GM19023 (cell line): ENCODE results near the gene ASTL.
"Not testable (repeated sequence)": the region's sequence is repeated elsewhere in the genome, so short reads cannot be mapped to it uniquely, and the experiment has no call there.

Experiments
- ATAC-seq: cut with Tn5 transposase; IDR thresholded peaks from one replicate; pipeline ENCODE4 v1.9.1; 2021; ENCODE audit warnings: mild to moderate bottlenecking, moderate library complexity; ENCODE audit not compliant: unreplicated experiment

The ASTL gene

GRCh38 chr2:96146153-96146880 lies 8.0 kb upstream of the ASTL start:
- peak; percentile 36 for ATAC-seq

GRCh38 chr2:96145848-96146152 lies 7.5 kb upstream of the ASTL start:
- ATAC-seq, result no peak

GRCh38 chr2:96145036-96145847 lies 6.9 kb upstream of the ASTL start, which contains the start of gene DUSP2:
Gene DUSP2 (minus strand): TSS chr2:96145440. CDS start chr2:96145354, 86 bp downstream.
- peak; percentile 50 for ATAC-seq

DNA sequence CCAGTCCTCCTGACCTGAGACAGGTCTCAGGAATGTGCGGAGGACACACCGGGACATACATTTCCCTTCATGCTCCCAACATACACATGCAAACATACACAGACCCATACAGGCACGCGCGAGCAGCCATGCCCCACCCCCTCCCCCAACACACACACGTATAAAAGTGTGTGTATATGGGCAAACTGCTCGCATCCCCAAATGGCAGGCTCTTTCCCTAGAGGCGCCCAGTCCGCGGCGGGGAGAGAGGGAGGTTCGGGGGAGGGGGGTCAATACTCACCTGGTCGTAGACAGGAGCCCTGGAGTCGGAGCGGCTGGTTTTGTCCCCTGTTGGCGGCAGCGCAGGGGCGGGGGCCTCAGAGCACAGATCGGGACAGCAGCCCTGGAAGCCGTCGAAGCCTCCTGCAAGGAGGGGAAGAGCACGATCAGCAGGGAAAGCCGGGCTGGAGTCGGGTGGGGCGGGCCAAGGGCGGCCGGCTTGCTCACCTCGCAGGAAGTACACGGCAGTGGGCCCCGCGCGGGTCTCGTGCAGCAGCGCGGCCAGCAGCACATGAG lies 6.3 kb upstream of the ASTL start:
- peak; percentile 0 for ATAC-seq

- no peak for ATAC-seq
These were observed 5.7 kb upstream of the ASTL start for GRCh38 chr2:96143848-96144480.

- no peak for ATAC-seq
These were observed 5.0 kb upstream of the ASTL start for GRCh38 chr2:96143231-96143847.

DNA sequence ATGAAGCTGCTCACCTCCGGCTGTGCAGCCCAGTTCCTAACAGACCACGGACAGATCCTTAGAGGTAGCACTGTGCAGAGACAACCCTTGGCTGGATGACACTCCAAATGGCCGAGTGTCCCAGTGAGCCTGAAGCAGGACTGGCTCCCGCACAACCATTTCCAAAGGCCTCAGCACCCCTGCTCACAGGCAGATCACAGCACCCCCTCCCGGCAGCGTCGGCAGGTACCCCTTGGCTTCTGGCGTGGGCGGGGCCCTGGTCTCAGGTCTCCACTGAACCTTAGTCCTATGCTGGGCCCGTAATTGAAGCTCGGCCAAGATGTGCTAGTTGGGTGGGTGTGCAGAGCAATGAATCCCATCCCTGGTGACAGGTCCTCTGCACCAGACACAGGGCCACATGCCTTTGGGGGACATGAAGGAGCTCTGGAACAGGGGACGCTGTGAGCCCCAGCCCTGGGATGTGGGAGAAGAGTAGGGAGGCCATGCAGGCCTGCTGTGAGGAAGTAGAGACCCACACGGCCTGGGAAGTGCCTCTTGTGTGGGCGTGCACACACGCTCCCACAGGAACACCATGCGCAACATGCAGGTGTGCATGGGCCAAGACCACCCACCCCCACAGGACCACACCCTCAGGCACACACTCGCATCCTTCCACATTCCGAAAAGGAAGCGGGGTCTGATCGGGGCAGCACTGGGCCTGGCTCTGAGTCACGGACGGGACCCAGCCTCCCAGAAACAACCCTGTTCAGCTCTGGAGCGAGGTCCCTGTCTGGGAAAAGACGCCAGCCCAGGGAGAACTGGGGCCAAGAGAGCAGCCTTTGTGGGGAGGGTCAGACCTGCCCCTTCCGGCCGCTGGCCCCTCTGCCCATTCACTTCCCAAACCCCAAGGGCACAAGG lies 4.2 kb upstream of the ASTL start:
- ATAC-seq, result no peak

GRCh38 chr2:96141624-96141967 lies 3.3 kb upstream of the ASTL start:
- ATAC-seq, result not testable (repeated sequence)

DNA sequence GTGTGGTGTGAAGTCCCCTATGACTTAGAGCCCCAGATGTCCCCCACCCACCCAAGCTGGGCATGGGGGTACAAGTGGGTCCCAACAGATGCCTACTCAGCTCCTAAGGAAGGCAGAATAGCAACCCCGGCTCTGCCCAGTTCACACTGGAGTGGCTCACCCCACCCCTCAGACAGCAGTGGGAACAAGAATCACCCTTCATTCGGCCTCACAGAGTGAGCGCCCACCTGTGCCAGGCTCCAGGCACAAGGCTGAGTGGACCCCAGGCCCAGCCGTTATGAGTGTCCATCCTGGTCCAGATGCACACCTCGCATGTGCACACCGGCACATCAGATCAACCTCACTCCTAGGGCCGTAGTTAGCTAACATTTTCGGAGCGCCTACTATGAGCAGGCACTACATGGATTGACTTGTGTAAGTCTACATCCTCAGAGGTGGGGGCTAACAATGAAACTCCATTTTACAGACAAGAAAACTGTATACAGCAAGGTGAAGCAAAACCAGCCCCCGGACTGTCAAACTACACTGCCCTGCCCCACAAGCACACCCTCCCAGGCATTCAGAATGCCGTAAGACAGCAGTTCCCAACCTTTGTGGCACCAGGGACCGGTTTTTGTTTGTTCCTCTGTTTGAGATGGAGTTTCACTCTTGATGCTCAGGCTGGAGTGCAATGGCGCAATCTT lies 2.8 kb upstream of the ASTL start:
- no peak for ATAC-seq

- no peak for ATAC-seq
These were observed 968 bp upstream of the ASTL start for GRCh38 chr2:96139181-96139758.

GRCh38 chr2:96137321-96138178 lies 752 bp downstream of the ASTL start:
- no peak for ATAC-seq

GRCh38 chr2:96136129-96136720 lies 2.1 kb downstream of the ASTL start:
- no peak for ATAC-seq

DNA sequence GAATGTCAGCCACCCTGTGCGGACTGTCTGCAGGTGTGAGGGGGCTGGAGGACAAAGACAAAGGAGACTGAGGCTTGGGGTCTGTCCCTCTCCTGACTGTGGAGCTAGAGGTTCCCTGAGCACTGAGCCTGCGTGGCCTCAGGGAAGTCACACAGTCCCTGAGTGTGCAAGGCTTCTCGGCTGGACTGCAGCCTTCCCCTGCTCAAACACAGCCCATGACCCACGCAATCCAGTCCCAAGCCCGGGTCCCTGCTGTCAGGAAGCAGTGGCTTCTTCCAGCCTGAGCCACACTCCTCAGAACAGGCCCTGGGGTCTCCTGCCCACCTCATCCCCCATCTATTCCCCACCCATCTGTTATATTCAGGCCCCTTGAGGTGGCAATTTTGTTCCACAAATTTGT lies 2.7 kb downstream of the ASTL start:
- ATAC-seq, result no peak

DNA sequence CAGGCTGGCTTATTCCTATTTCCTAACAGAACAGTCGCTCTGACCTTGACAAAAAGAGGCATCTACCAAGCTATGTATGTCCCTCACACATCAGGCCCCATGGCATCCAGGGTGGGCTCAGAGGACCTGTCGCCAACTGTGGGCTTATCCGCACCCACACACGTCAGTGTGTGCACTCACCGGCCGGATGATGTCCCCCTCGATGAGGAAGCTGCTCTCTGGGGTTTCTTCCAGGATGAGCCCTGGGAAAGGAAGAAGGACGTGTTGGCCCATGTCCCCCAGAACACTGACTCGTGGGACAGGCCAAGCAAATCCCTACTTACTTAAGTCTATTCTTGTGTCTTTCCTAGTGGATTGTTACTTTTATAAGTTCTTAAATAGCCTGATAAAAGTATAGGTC lies 3.1 kb downstream of the ASTL start:
- no peak for ATAC-seq

GRCh38 chr2:96134421-96134820 lies 3.9 kb downstream of the ASTL start:
- no peak for ATAC-seq

GRCh38 chr2:96131813-96132745 lies 6.2 kb downstream of the ASTL start:
- ATAC-seq, result no peak
